Measurements from ENCODE around the gene PAIP2.

The PAIP2 gene

GRCh38 chr5:139360384-139360783 lies 18.7 kb downstream of the PAIP2 start:
- H3K27ac ChIP-seq (ENCODE audit: low read depth, low read length), result no peak overlapping the region
- no peak overlapping the region for H2AFZ ChIP-seq (ENCODE audit: low read length, unreplicated experiment)
- peaks cover 17% of the 10 kb centered on the region for H3K36me3 ChIP-seq (ENCODE audit: insufficient read depth, low read length)
- peaks cover 20% of the 10 kb centered on the region for H3K4me1 ChIP-seq (ENCODE audit: control insufficient read depth, insufficient read depth, low read length, unreplicated experiment)
- H3K27me3 ChIP-seq (ENCODE audit: insufficient read depth, low read length), result no peaks in the 10 kb centered on the region
- H3K79me2 ChIP-seq (ENCODE audit: control insufficient read depth, insufficient read depth, low read length, unreplicated experiment), result peaks cover 72% of the 10 kb centered on the region
- H3K4me3 ChIP-seq (ENCODE audit: low read depth, low read length), result no peak overlapping the region

GRCh38 chr5:139361835-139362429 lies 20.3 kb downstream of the PAIP2 start:
- no peak overlapping the region for H3K4me3 ChIP-seq (ENCODE audit: low read depth, low read length)
- peaks cover 62% of the 10 kb centered on the region for H3K79me2 ChIP-seq (ENCODE audit: control insufficient read depth, insufficient read depth, low read length, unreplicated experiment)
- H3K27ac ChIP-seq (ENCODE audit: low read depth, low read length), result no peak overlapping the region
- no peaks in the 10 kb centered on the region for H3K27me3 ChIP-seq (ENCODE audit: insufficient read depth, low read length)
- H3K4me1 ChIP-seq (ENCODE audit: control insufficient read depth, insufficient read depth, low read length, unreplicated experiment), result peaks cover 20% of the 10 kb centered on the region
- H2AFZ ChIP-seq (ENCODE audit: low read length, unreplicated experiment), result no peak overlapping the region
- H3K36me3 ChIP-seq (ENCODE audit: insufficient read depth, low read length), result peaks cover 17% of the 10 kb centered on the region

- H3K4me1 ChIP-seq (ENCODE audit: control insufficient read depth, insufficient read depth, low read length, unreplicated experiment), result peaks cover 19% of the 10 kb centered on the region
- H2AFZ ChIP-seq (ENCODE audit: low read length, unreplicated experiment), result no peak overlapping the region
- no peak overlapping the region for H3K4me3 ChIP-seq (ENCODE audit: low read depth, low read length)
- H3K36me3 ChIP-seq (ENCODE audit: insufficient read depth, low read length), result peaks cover 25% of the 10 kb centered on the region
- peaks cover 45% of the 10 kb centered on the region for H3K79me2 ChIP-seq (ENCODE audit: control insufficient read depth, insufficient read depth, low read length, unreplicated experiment)
- H3K27me3 ChIP-seq (ENCODE audit: insufficient read depth, low read length), result no peaks in the 10 kb centered on the region
- no peak overlapping the region for H3K27ac ChIP-seq (ENCODE audit: low read depth, low read length)
Measured at GRCh38 chr5:139363937-139364336, 22.3 kb downstream of the PAIP2 start.

- no peak overlapping the region for H2AFZ ChIP-seq (ENCODE audit: low read length, unreplicated experiment)
- peaks cover 27% of the 10 kb centered on the region for H3K36me3 ChIP-seq (ENCODE audit: insufficient read depth, low read length)
- no peaks in the 10 kb centered on the region for H3K27me3 ChIP-seq (ENCODE audit: insufficient read depth, low read length)
- H3K4me3 ChIP-seq (ENCODE audit: low read depth, low read length), result no peak overlapping the region
- H3K79me2 ChIP-seq (ENCODE audit: control insufficient read depth, insufficient read depth, low read length, unreplicated experiment), result peaks cover 43% of the 10 kb centered on the region
- no peak overlapping the region for H3K27ac ChIP-seq (ENCODE audit: low read depth, low read length)
- H3K4me1 ChIP-seq (ENCODE audit: control insufficient read depth, insufficient read depth, low read length, unreplicated experiment), result peaks cover 15% of the 10 kb centered on the region
Measured at GRCh38 chr5:139364466-139364865, 22.8 kb downstream of the PAIP2 start.

- Histone ChIP-seq H3K27me3 (ENCODE audit: insufficient read depth, low read length) (no peaks in the 10 kb centered on the region), H3K4me1 (ENCODE audit: control insufficient read depth, insufficient read depth, low read length, unreplicated experiment) (peaks cover 15% of the 10 kb centered on the region), H3K79me2 (ENCODE audit: control insufficient read depth, insufficient read depth, low read length, unreplicated experiment) (peaks cover 6% of the 10 kb centered on the region), H3K4me3 (ENCODE audit: low read depth, low read length) (no peak overlapping the region), H3K36me3 (ENCODE audit: insufficient read depth, low read length) (peaks cover 36% of the 10 kb centered on the region), H2AFZ (ENCODE audit: low read length, unreplicated experiment) (no peak overlapping the region), H3K27ac (ENCODE audit: low read depth, low read length) (peak overlapping the region; percentile 57)
Measured at GRCh38 chr5:139368613-139369012, 27.0 kb downstream of the PAIP2 start.

GRCh38 chr5:139369181-139369580 lies 27.5 kb downstream of the PAIP2 start:
- Histone ChIP-seq H3K27ac (ENCODE audit: low read depth, low read length) (peak overlapping the region; percentile 57), H3K4me1 (ENCODE audit: control insufficient read depth, insufficient read depth, low read length, unreplicated experiment) (peaks cover 20% of the 10 kb centered on the region), H2AFZ (ENCODE audit: low read length, unreplicated experiment) (no peak overlapping the region), H3K36me3 (ENCODE audit: insufficient read depth, low read length) (peaks cover 31% of the 10 kb centered on the region), H3K27me3 (ENCODE audit: insufficient read depth, low read length) (no peaks in the 10 kb centered on the region), H3K79me2 (ENCODE audit: control insufficient read depth, insufficient read depth, low read length, unreplicated experiment) (peaks cover under 1% of the 10 kb centered on the region), H3K4me3 (ENCODE audit: low read depth, low read length) (no peak overlapping the region)

- no peaks in the 10 kb centered on the region for H3K79me2 ChIP-seq (ENCODE audit: control insufficient read depth, insufficient read depth, low read length, unreplicated experiment)
- H3K36me3 ChIP-seq (ENCODE audit: insufficient read depth, low read length), result peaks cover 25% of the 10 kb centered on the region
- peaks cover 20% of the 10 kb centered on the region for H3K4me1 ChIP-seq (ENCODE audit: control insufficient read depth, insufficient read depth, low read length, unreplicated experiment)
- no peak overlapping the region for H3K4me3 ChIP-seq (ENCODE audit: low read depth, low read length)
- H3K27me3 ChIP-seq (ENCODE audit: insufficient read depth, low read length), result no peaks in the 10 kb centered on the region
- H3K27ac ChIP-seq (ENCODE audit: low read depth, low read length), result no peak overlapping the region
- H2AFZ ChIP-seq (ENCODE audit: low read length, unreplicated experiment), result no peak overlapping the region
Measured at GRCh38 chr5:139371482-139372435, 30.1 kb downstream of the PAIP2 start.

- no peaks in the 10 kb centered on the region for H3K27me3 ChIP-seq (ENCODE audit: insufficient read depth, low read length)
- H3K4me3 ChIP-seq (ENCODE audit: low read depth, low read length), result no peak overlapping the region
- H3K79me2 ChIP-seq (ENCODE audit: control insufficient read depth, insufficient read depth, low read length, unreplicated experiment), result no peaks in the 10 kb centered on the region
- no peak overlapping the region for H3K27ac ChIP-seq (ENCODE audit: low read depth, low read length)
- H3K4me1 ChIP-seq (ENCODE audit: control insufficient read depth, insufficient read depth, low read length, unreplicated experiment), result peaks cover 13% of the 10 kb centered on the region
- H2AFZ ChIP-seq (ENCODE audit: low read length, unreplicated experiment), result no peak overlapping the region
- peaks cover 11% of the 10 kb centered on the region; the same call in 1 of the 2 replicates for H3K36me3 ChIP-seq (ENCODE audit: insufficient read depth, low read length)
Measured at GRCh38 chr5:139374909-139375308, 33.3 kb downstream of the PAIP2 start.

GRCh38 chr5:139376364-139376763 lies 34.7 kb downstream of the PAIP2 start:
- Histone ChIP-seq H3K79me2 (ENCODE audit: control insufficient read depth, insufficient read depth, low read length, unreplicated experiment) (no peaks in the 10 kb centered on the region), H3K4me3 (ENCODE audit: low read depth, low read length) (no peak overlapping the region), H2AFZ (ENCODE audit: low read length, unreplicated experiment) (no peak overlapping the region), H3K4me1 (ENCODE audit: control insufficient read depth, insufficient read depth, low read length, unreplicated experiment) (peaks cover 13% of the 10 kb centered on the region), H3K27ac (ENCODE audit: low read depth, low read length) (no peak overlapping the region), H3K27me3 (ENCODE audit: insufficient read depth, low read length) (no peaks in the 10 kb centered on the region), H3K36me3 (ENCODE audit: insufficient read depth, low read length) (peaks cover 7% of the 10 kb centered on the region; the same call in 1 of the 2 replicates)

GRCh38 chr5:139377226-139377625 lies 35.6 kb downstream of the PAIP2 start:
- H3K27me3 ChIP-seq (ENCODE audit: insufficient read depth, low read length), result no peaks in the 10 kb centered on the region
- no peaks in the 10 kb centered on the region for H3K79me2 ChIP-seq (ENCODE audit: control insufficient read depth, insufficient read depth, low read length, unreplicated experiment)
- no peak overlapping the region for H3K4me3 ChIP-seq (ENCODE audit: low read depth, low read length)
- H3K4me1 ChIP-seq (ENCODE audit: control insufficient read depth, insufficient read depth, low read length, unreplicated experiment), result peaks cover 13% of the 10 kb centered on the region
- H3K27ac ChIP-seq (ENCODE audit: low read depth, low read length), result no peak overlapping the region
- H3K36me3 ChIP-seq (ENCODE audit: insufficient read depth, low read length), result no peaks in the 10 kb centered on the region
- no peak overlapping the region for H2AFZ ChIP-seq (ENCODE audit: low read length, unreplicated experiment)
